Stimulated activated naive CD8-positive, alpha-beta T cell treated with anti-CD3 and anti-CD28 coated beads, Interleukin-15, amount 100 ng/mL, for 72 hours (primary cell): ENCODE data around the gene DMXL1.
"Not testable (repeated sequence)": the region's sequence is repeated elsewhere in the genome, so short reads cannot be mapped to it uniquely, and the experiment has no call there.

Experiments used
- ATAC-seq: fragments of 150-1000 bp; cut with Tn5 transposase; 2 replicates; pipeline ENCODE4 v1.10.0; 2021; ENCODE audit warnings: mild to moderate bottlenecking, moderate library complexity
- DNase-seq, 2 donors: peaks; one replicate each; pipeline ENCODE4 v3.0.0; 2021 to 2022
- H3K27ac Mint-ChIP-seq, 2 donors: one replicate each; pipeline ENCODE4 v1.8.0; 2022; ENCODE audit warnings: mild to moderate bottlenecking in 2 of 2, mixed read lengths in 2 of 2, moderate library complexity in 2 of 2
- H3K27me3 Mint-ChIP-seq: one replicate; pipeline ENCODE4 v1.8.0; 2022; ENCODE audit warnings: mixed read lengths
- H3K4me1 Mint-ChIP-seq: one replicate; pipeline ENCODE4 v1.8.0; 2022; ENCODE audit warnings: mild to moderate bottlenecking, mixed read lengths
- H3K4me3 Mint-ChIP-seq, 2 donors: one replicate each; pipeline ENCODE4 v1.8.0; 2022; ENCODE audit warnings: mild to moderate bottlenecking in 2 of 2, mixed read lengths in 2 of 2, moderate library complexity in 1 of 2
- H3K9me3 Mint-ChIP-seq, 2 donors: one replicate each; pipeline ENCODE4 v1.8.0; 2022; ENCODE audit warnings: mixed read lengths in 2 of 2

Gene DMXL1

GRCh38 chr5:119049824-119050449 is 20.9 kb upstream of the DMXL1 start:
- DNase-seq = no peak
- no peaks in the 10 kb centered on the region for H3K4me1 Mint-ChIP-seq
- H3K4me3 Mint-ChIP-seq = no peak overlapping the region
- no peaks in the 10 kb centered on the region for H3K9me3 Mint-ChIP-seq
- no peak overlapping the region for H3K27ac Mint-ChIP-seq
- H3K27me3 Mint-ChIP-seq = no peaks in the 10 kb centered on the region
- ATAC-seq = no peak

GRCh38 chr5:119054101-119054500 is 16.8 kb upstream of the DMXL1 start:
- Mint-ChIP-seq H3K27ac (no peak overlapping the region), H3K9me3 (no peaks in the 10 kb centered on the region), H3K4me3 (no peak overlapping the region), H3K27me3 (no peaks in the 10 kb centered on the region), H3K4me1 (no peaks in the 10 kb centered on the region)
- DNase-seq (no peak), ATAC-seq (no peak)

- Mint-ChIP-seq H3K4me3 (no peak overlapping the region), H3K9me3 (no peaks in the 10 kb centered on the region), H3K4me1 (no peaks in the 10 kb centered on the region), H3K27me3 (no peaks in the 10 kb centered on the region), H3K27ac (no peak overlapping the region)
- no peak for ATAC-seq
- DNase-seq = no peak
Measured at GRCh38 chr5:119055294-119055693, 15.6 kb upstream of the DMXL1 start.

- Mint-ChIP-seq H3K27ac (no peak overlapping the region), H3K4me3 (no peak overlapping the region), H3K27me3 (no peaks in the 10 kb centered on the region), H3K9me3 (no peaks in the 10 kb centered on the region), H3K4me1 (peaks cover 10% of the 10 kb centered on the region)
- ATAC-seq = no peak
- no peak for DNase-seq
Measured at GRCh38 chr5:119058979-119059529, 11.8 kb upstream of the DMXL1 start.

- DNase-seq = no peak
- no peak for ATAC-seq
- H3K4me3 Mint-ChIP-seq = no peak overlapping the region
- H3K9me3 Mint-ChIP-seq = no peaks in the 10 kb centered on the region
- peaks cover 15% of the 10 kb centered on the region for H3K4me1 Mint-ChIP-seq
- H3K27me3 Mint-ChIP-seq = no peaks in the 10 kb centered on the region
- H3K27ac Mint-ChIP-seq = no peak overlapping the region
Measured at GRCh38 chr5:119059740-119060255, 11.1 kb upstream of the DMXL1 start.

GRCh38 chr5:119063579-119064379 is 7.1 kb upstream of the DMXL1 start:
- Mint-ChIP-seq H3K9me3 (no peaks in the 10 kb centered on the region), H3K27me3 (no peaks in the 10 kb centered on the region), H3K4me3 (peak overlapping the region; percentile 47 to 51), H3K27ac (peak overlapping the region in 1 of 2 donors; percentile 12), H3K4me1 (peaks cover 15% of the 10 kb centered on the region)
- DNase-seq (no peak), ATAC-seq (peak; percentile 96)

- no peak for DNase-seq
- no peaks in the 10 kb centered on the region for H3K27me3 Mint-ChIP-seq
- H3K4me1 Mint-ChIP-seq = peaks cover 15% of the 10 kb centered on the region
- H3K9me3 Mint-ChIP-seq = no peaks in the 10 kb centered on the region
- no peak for ATAC-seq
- H3K27ac Mint-ChIP-seq = no peak overlapping the region
- H3K4me3 Mint-ChIP-seq = no peak overlapping the region
Measured at GRCh38 chr5:119067450-119067849, 3.4 kb upstream of the DMXL1 start.

GRCh38 chr5:119070578-119070827 is 384 bp upstream of the DMXL1 start:
- peak overlapping the region; percentile 98 to 100 for H3K27ac Mint-ChIP-seq
- peak overlapping the region; percentile 85 to 96 for H3K4me3 Mint-ChIP-seq
- ATAC-seq = peak; percentile 78
- H3K27me3 Mint-ChIP-seq = no peaks in the 10 kb centered on the region
- DNase-seq = no peak
- H3K4me1 Mint-ChIP-seq = peaks cover 29% of the 10 kb centered on the region
- no peaks in the 10 kb centered on the region for H3K9me3 Mint-ChIP-seq

GRCh38 chr5:119071561-119071995 is 691 bp downstream of the DMXL1 start:
- no peaks in the 10 kb centered on the region for H3K27me3 Mint-ChIP-seq
- H3K9me3 Mint-ChIP-seq = no peaks in the 10 kb centered on the region
- H3K27ac Mint-ChIP-seq = peak overlapping the region; percentile 85 to 100
- ATAC-seq (peak; percentile 2), DNase-seq (no peak)
- peaks cover 39% of the 10 kb centered on the region for H3K4me1 Mint-ChIP-seq
- peak overlapping the region; percentile 85 to 96 for H3K4me3 Mint-ChIP-seq

GRCh38 chr5:119072496-119072895 is 1.6 kb downstream of the DMXL1 start:
- no peak overlapping the region for H3K27ac Mint-ChIP-seq

GRCh38 chr5:119073746-119074337 is 3.0 kb downstream of the DMXL1 start:
- ATAC-seq, DNase-seq, H3K27me3 Mint-ChIP-seq, H3K9me3 Mint-ChIP-seq: not testable (repeated sequence)
- Mint-ChIP-seq H3K27ac (peak overlapping the region in 1 of 2 donors; percentile 57), H3K4me3 (peak overlapping the region; percentile 50 to 81), H3K4me1 (peaks cover 45% of the 10 kb centered on the region)

More at GRCh38 chr5:119072496-119072895, 1.6 kb downstream of the DMXL1 start:
- Mint-ChIP-seq H3K27me3 (no peaks in the 10 kb centered on the region), H3K9me3 (no peaks in the 10 kb centered on the region), H3K4me1 (peaks cover 39% of the 10 kb centered on the region), H3K4me3 (peak overlapping the region; percentile 48 to 66)
- DNase-seq (no peak), ATAC-seq (no peak)

- no peaks in the 10 kb centered on the region for H3K9me3 Mint-ChIP-seq
- peak overlapping the region; percentile 50 to 81 for H3K4me3 Mint-ChIP-seq
- no peak for DNase-seq
- peaks cover 51% of the 10 kb centered on the region for H3K4me1 Mint-ChIP-seq
- ATAC-seq = no peak
- peak overlapping the region in 1 of 2 donors; percentile 57 for H3K27ac Mint-ChIP-seq
- no peaks in the 10 kb centered on the region for H3K27me3 Mint-ChIP-seq
Measured at GRCh38 chr5:119074419-119074818, 3.5 kb downstream of the DMXL1 start.

GRCh38 chr5:119075269-119075668 is 4.4 kb downstream of the DMXL1 start:
- not testable (repeated sequence) for H3K9me3 Mint-ChIP-seq, DNase-seq, ATAC-seq, H3K27ac Mint-ChIP-seq, H3K27me3 Mint-ChIP-seq
- Mint-ChIP-seq H3K4me3 (peak overlapping the region in 1 of 2 donors; percentile 8), H3K4me1 (peaks cover 60% of the 10 kb centered on the region)

GRCh38 chr5:119076080-119076479 is 5.2 kb downstream of the DMXL1 start:
- DNase-seq = no peak
- Mint-ChIP-seq H3K27ac (no peak overlapping the region), H3K4me1 (peaks cover 67% of the 10 kb centered on the region), H3K4me3 (peak overlapping the region in 1 of 2 donors; percentile 16), H3K27me3 (no peaks in the 10 kb centered on the region), H3K9me3 (no peaks in the 10 kb centered on the region)
- ATAC-seq = no peak

- Mint-ChIP-seq H3K27ac (no peak overlapping the region), H3K4me3 (no peak overlapping the region), H3K9me3 (no peaks in the 10 kb centered on the region), H3K27me3 (no peaks in the 10 kb centered on the region), H3K4me1 (peaks cover 66% of the 10 kb centered on the region)
- no peak for DNase-seq
- ATAC-seq = no peak
Measured at GRCh38 chr5:119077444-119077843, 6.6 kb downstream of the DMXL1 start.
